ENCODE measurements around the gene MCCC2. TPM values are rescaled to one million over a fixed set of nuclear protein-coding genes. Genes with fewer than 3 reads are reported as not detected.

MCCC2 gene
- total RNA-seq, 1 donor from 2014 or later = 43.1 TPM

Other genes starting within 250 kb of the MCCC2 start
- gene BDP1, start 131.7 kb upstream of the MCCC2 start, total RNA-seq = 32.9 and 33.0 TPM in 2 replicates
- gene CARTPT, start 131.9 kb downstream of the MCCC2 start, total RNA-seq = not detected in 2 replicates

All from T-helper 2 cell treated with Interferon-gamma antibody and Interleukin-4, amounts not matched to agents 100 ng/mL and 5 ng/mL, for 36 hours (primary cell).